Hepatocyte (in vitro differentiated cells): ENCODE results near the gene CCL28. TPM values are rescaled to one million over a fixed set of nuclear protein-coding genes. Genes with fewer than 3 reads are reported as not detected.

Experiments
- DNase-seq: peaks from one replicate; pipeline ENCODE4 v3.0.0-alpha.2; 2016; ENCODE audit warnings: low spot score
- H2AFZ ChIP-seq: fragments of 200-600 bp; sonication (generic); 2 replicates; pipeline ENCODE4 v1.6.0; 2016; ENCODE audit warnings: antibody characterized with exemption, mild to moderate bottlenecking
- H3K27ac ChIP-seq: fragments of 200-600 bp; sonication (generic); 2 replicates; pipeline ENCODE4 v1.5.1; 2016; ENCODE audit warnings: mild to moderate bottlenecking
- H3K27me3 ChIP-seq: fragments of 200-600 bp; sonication (generic); 2 replicates; pipeline ENCODE4 v1.6.1; 2016
- H3K36me3 ChIP-seq: fragments of 200-600 bp; sonication (generic); replicated peaks from 2 replicates; pipeline ENCODE4 v1.5.1; 2016; ENCODE audit warnings: low read depth; ENCODE audit not compliant: insufficient read depth
- H3K4me1 ChIP-seq: fragments of 200-600 bp; sonication (generic); 2 replicates; pipeline ENCODE4 v1.5.1; 2016; ENCODE audit warnings: mild to moderate bottlenecking, moderate library complexity; ENCODE audit not compliant: insufficient read depth
- H3K4me2 ChIP-seq: fragments of 200-600 bp; sonication (generic); 2 replicates; pipeline ENCODE4 v1.6.0; 2016
- H3K4me3 ChIP-seq: fragments of 200-600 bp; sonication (generic); 2 replicates; pipeline ENCODE4 v1.5.1; 2016; ENCODE audit warnings: mild to moderate bottlenecking
- H3K79me2 ChIP-seq: fragments of 200-600 bp; sonication (generic); 2 replicates; pipeline ENCODE4 v1.6.0; 2017; ENCODE audit warnings: mild to moderate bottlenecking
- H3K9me2 ChIP-seq: fragments of 200-600 bp; sonication (generic); replicated peaks from 2 replicates; pipeline ENCODE4 v1.6.0; 2017; ENCODE audit warnings: mild to moderate bottlenecking; ENCODE audit not compliant: insufficient read depth
- H3K9me3 ChIP-seq: fragments of 200-600 bp; sonication (generic); 2 replicates; pipeline ENCODE4 v1.5.1; 2016; ENCODE audit warnings: low read depth, mild to moderate bottlenecking
- H4K20me1 ChIP-seq: fragments of 200-600 bp; sonication (generic); 2 replicates; pipeline ENCODE4 v1.6.0; 2016; ENCODE audit warnings: mild to moderate bottlenecking; ENCODE audit not compliant: insufficient read depth, poor library complexity, severe bottlenecking
- EZH2 ChIP-seq: fragments of 200-600 bp; sonication (generic); IDR thresholded peaks from 2 replicates; pipeline ENCODE4 v1.6.1; 2016; ENCODE audit warnings: antibody characterized with exemption, mild to moderate bottlenecking, borderline replicate concordance
- EZH2phosphoT487 ChIP-seq: fragments of 200-600 bp; sonication (generic); IDR thresholded peaks from one replicate; pipeline ENCODE4 v1.6.1; 2018; ENCODE audit warnings: antibody characterized with exemption, mild to moderate bottlenecking, low read depth, moderate library complexity; ENCODE audit not compliant: unreplicated experiment, severe bottlenecking
- WGBS: methylation state at CpG from one replicate; pipeline ENCODE4 v1.1.6; 2016; ENCODE audit warnings: low lambda C conversion rate; ENCODE audit errors: missing lambda C conversion rate; 5-methylcytosine and 5-hydroxymethylcytosine counted together
- polyA plus RNA-seq: library from polyadenylated mRNA; unstranded; fragments of >200 nt; fragmentation: Nextera tagmentation; extraction: Ambion mirVana; gene quantifications from 2 replicates; pipeline ENCODE4 v1.2.1, GENCODE V29; 2016
- total RNA-seq: library from RNA; depleted of rRNA; stranded (reverse); fragments of >200 nt; gene quantifications from 2 replicates; pipeline ENCODE4 v1.2.3, GENCODE V29; 2014
- TF ChIP-seq, protein P1 (sequence below): fragments of 200-600 bp; sonication (generic); IDR thresholded peaks from 2 replicates; pipeline ENCODE4 v1.5.1; 2016; ENCODE audit warnings: antibody characterized with exemption, mild to moderate bottlenecking; ENCODE audit not compliant: poor library complexity

CCL28 gene
- total and polyA plus RNA-seq, 2 experiments from 2014 or later, result 0.80 to 1.1 TPM

DNA sequence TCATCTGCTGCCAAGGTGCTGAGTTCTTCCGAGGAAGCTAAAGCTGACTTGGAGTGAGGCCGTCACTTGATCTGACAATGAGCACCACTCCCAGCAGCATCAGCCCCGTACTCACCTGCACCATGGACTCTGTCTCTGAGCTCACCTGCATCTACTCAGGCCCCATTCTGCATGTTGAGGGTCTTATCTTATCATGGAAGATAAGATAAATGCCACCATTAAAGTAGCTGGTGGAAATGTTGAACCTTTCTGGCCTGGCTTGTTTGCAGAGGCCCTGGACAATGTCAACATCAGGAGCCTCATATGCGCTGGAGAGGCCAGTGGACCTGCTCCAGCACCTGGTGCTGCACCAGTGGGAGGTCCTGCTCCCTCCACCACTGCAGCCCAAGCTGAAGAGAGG, 64.0 kb downstream of the CCL28 start:
- no peak for TF ChIP-seq EZH2phosphoT487
- TF ChIP-seq EZH2, result no peak
- TF ChIP-seq, protein P1, sequence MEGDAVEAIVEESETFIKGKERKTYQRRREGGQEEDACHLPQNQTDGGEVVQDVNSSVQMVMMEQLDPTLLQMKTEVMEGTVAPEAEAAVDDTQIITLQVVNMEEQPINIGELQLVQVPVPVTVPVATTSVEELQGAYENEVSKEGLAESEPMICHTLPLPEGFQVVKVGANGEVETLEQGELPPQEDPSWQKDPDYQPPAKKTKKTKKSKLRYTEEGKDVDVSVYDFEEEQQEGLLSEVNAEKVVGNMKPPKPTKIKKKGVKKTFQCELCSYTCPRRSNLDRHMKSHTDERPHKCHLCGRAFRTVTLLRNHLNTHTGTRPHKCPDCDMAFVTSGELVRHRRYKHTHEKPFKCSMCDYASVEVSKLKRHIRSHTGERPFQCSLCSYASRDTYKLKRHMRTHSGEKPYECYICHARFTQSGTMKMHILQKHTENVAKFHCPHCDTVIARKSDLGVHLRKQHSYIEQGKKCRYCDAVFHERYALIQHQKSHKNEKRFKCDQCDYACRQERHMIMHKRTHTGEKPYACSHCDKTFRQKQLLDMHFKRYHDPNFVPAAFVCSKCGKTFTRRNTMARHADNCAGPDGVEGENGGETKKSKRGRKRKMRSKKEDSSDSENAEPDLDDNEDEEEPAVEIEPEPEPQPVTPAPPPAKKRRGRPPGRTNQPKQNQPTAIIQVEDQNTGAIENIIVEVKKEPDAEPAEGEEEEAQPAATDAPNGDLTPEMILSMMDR, result no peak
- peak overlapping the region; percentile 25 for H3K4me2 ChIP-seq
- H3K27me3 ChIP-seq, result no peaks in the 10 kb centered on the region
- H2AFZ ChIP-seq, result no peak overlapping the region
- DNase-seq, result peak; percentile 58
- H3K36me3 ChIP-seq, result no peaks in the 10 kb centered on the region
- H3K4me1 ChIP-seq, result no peaks in the 10 kb centered on the region
- no peaks in the 10 kb centered on the region for H3K9me2 ChIP-seq
- H3K27ac ChIP-seq, result peak overlapping the region; percentile 76
- H3K4me3 ChIP-seq, result no peak overlapping the region
- H3K79me2 ChIP-seq, result no peaks in the 10 kb centered on the region
- H4K20me1 ChIP-seq, result no peaks in the 10 kb centered on the region
- WGBS, result 31% methylated on average over 4 of the region's 4 CpGs
- no peaks in the 10 kb centered on the region for H3K9me3 ChIP-seq

- WGBS, result 96% methylated on average over 1 of the region's 1 CpG
- DNase-seq, result no peak
Measured at GRCh38 chr5:43338862-43339261, 73.3 kb downstream of the CCL28 start.

DNA sequence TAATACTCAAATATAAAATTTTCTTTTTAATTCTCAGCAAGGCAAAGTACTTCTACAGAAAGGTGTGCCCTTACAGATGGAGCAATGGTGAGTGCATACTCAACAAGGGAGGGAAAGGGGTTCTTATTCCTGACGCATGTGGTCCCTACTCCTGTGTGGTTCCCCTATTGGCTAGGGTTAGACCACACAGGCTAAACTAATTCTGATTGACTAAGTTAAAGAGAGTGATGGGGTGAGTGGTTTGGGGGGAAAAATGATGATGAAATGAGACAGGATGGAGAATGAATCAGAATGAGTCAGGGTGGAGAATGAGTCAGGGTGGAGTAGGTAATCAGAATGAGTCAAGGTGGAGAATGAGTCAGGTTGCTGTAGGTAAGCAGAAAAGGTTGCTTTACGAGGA, 76.0 kb downstream of the CCL28 start:
- H3K27ac ChIP-seq, result peak overlapping the region; percentile 79
- H3K9me3 ChIP-seq, result no peaks in the 10 kb centered on the region
- H4K20me1 ChIP-seq, result no peaks in the 10 kb centered on the region
- no peaks in the 10 kb centered on the region for H3K27me3 ChIP-seq
- no peaks in the 10 kb centered on the region for H3K79me2 ChIP-seq
- 75% methylated on average over 2 of the region's 2 CpGs for WGBS
- no peak overlapping the region for H3K4me2 ChIP-seq
- no peaks in the 10 kb centered on the region for H3K36me3 ChIP-seq
- H3K9me2 ChIP-seq, result no peaks in the 10 kb centered on the region
- TF ChIP-seq, protein P1, result no peak
- no peak for TF ChIP-seq EZH2
- H3K4me3 ChIP-seq, result no peak overlapping the region
- H2AFZ ChIP-seq, result no peak overlapping the region
- DNase-seq, result peak; percentile 59
- H3K4me1 ChIP-seq, result no peaks in the 10 kb centered on the region

More at GRCh38 chr5:43338862-43339261, 73.3 kb downstream of the CCL28 start:
- Histone ChIP-seq H3K9me2 (no peaks in the 10 kb centered on the region), H3K4me3 (no peak overlapping the region), H3K36me3 (no peaks in the 10 kb centered on the region), H3K9me3 (no peaks in the 10 kb centered on the region), H4K20me1 (no peaks in the 10 kb centered on the region), H3K79me2 (no peaks in the 10 kb centered on the region), H2AFZ (no peak overlapping the region), H3K27ac (no peak overlapping the region), H3K27me3 (no peaks in the 10 kb centered on the region), H3K4me1 (no peaks in the 10 kb centered on the region), H3K4me2 (no peak overlapping the region)
- TF ChIP-seq, protein P1, result no peak
- TF ChIP-seq EZH2 (no peak), EZH2phosphoT487 (no peak)

DNA sequence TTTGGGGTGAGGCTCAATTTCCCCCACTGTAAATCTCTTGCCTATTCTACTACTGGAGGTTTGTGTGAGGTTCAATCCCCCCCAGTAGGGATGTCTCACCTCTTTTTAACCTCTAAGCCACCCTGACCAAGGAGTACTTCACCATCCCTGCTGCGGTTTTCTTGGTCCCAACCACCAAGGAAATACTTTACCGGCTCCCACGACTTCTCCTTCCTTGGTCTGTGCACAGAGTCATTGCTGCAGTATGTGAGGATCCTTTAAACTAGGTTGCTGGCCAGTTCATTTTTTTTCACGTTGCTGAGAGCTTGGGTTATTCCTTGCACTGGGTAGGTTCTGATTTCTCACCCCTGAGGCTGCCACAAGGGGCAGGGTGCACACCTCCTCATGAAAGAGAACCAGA, 76.5 kb downstream of the CCL28 start:
- Histone ChIP-seq H3K27me3 (no peaks in the 10 kb centered on the region), H3K27ac (peak overlapping the region; percentile 79), H4K20me1 (no peaks in the 10 kb centered on the region), H3K9me2 (no peaks in the 10 kb centered on the region), H3K36me3 (no peaks in the 10 kb centered on the region), H3K9me3 (no peaks in the 10 kb centered on the region), H3K4me2 (no peak overlapping the region), H3K4me1 (no peaks in the 10 kb centered on the region), H3K79me2 (no peaks in the 10 kb centered on the region), H3K4me3 (no peak overlapping the region), H2AFZ (no peak overlapping the region)
- DNase-seq, result no peak
- 71% methylated on average over 4 of the region's 4 CpGs for WGBS
- TF ChIP-seq, protein P1, result no peak
- no peak for TF ChIP-seq EZH2
- TF ChIP-seq EZH2phosphoT487, result no peak
